ENCODE measurements around the gene DNAJC27.

DNAJC27 gene

GRCh38 chr2:24915796-24916195, 56.0 kb downstream of the DNAJC27 start:
- no peak for ATAC-seq (ENCODE audit: low read depth)
- Mint-ChIP-seq H3K36me3 (no peaks in the 10 kb centered on the region), H3K4me1 (peaks cover 15% of the 10 kb centered on the region), H3K27me3 (no peaks in the 10 kb centered on the region), H3K9me3 (no peaks in the 10 kb centered on the region), H3K4me3 (no peak overlapping the region), H3K27ac (no peak overlapping the region)
- no peak for DNase-seq (ENCODE audit: low spot score in 2 of 2)

- Mint-ChIP-seq H3K4me1 (peaks cover 13% of the 10 kb centered on the region), H3K4me3 (no peak overlapping the region), H3K27ac (no peak overlapping the region), H3K36me3 (no peaks in the 10 kb centered on the region), H3K9me3 (no peaks in the 10 kb centered on the region), H3K27me3 (no peaks in the 10 kb centered on the region)
- ATAC-seq (ENCODE audit: low read depth) (no peak), DNase-seq (ENCODE audit: low spot score in 2 of 2) (no peak)
These were observed 56.6 kb downstream of the DNAJC27 start for GRCh38 chr2:24915175-24915574.

- ATAC-seq (ENCODE audit: low read depth) (no peak), DNase-seq (ENCODE audit: low spot score in 2 of 2) (no peak)
- Mint-ChIP-seq H3K36me3 (peaks cover 1% of the 10 kb centered on the region), H3K27ac (no peak overlapping the region), H3K4me1 (peaks cover 13% of the 10 kb centered on the region), H3K4me3 (no peak overlapping the region), H3K9me3 (no peaks in the 10 kb centered on the region), H3K27me3 (no peaks in the 10 kb centered on the region)
These were observed 57.0 kb downstream of the DNAJC27 start for GRCh38 chr2:24914713-24915112.

GRCh38 chr2:24913911-24914310, 57.8 kb downstream of the DNAJC27 start:
- H3K27me3 Mint-ChIP-seq, result no peaks in the 10 kb centered on the region
- no peak for ATAC-seq (ENCODE audit: low read depth)
- no peaks in the 10 kb centered on the region for H3K9me3 Mint-ChIP-seq
- no peak overlapping the region for H3K27ac Mint-ChIP-seq
- DNase-seq (ENCODE audit: low spot score in 2 of 2), result no peak
- peaks cover 1% of the 10 kb centered on the region for H3K36me3 Mint-ChIP-seq
- H3K4me3 Mint-ChIP-seq, result no peak overlapping the region
- peaks cover 8% of the 10 kb centered on the region for H3K4me1 Mint-ChIP-seq

- H3K4me3 Mint-ChIP-seq, result no peak overlapping the region
- DNase-seq (ENCODE audit: low spot score in 2 of 2) (no peak), ATAC-seq (ENCODE audit: low read depth) (no peak)
- peaks cover 1% of the 10 kb centered on the region for H3K36me3 Mint-ChIP-seq
- H3K4me1 Mint-ChIP-seq, result peaks cover 5% of the 10 kb centered on the region
- no peak overlapping the region for H3K27ac Mint-ChIP-seq
- H3K27me3 Mint-ChIP-seq, result no peaks in the 10 kb centered on the region
- no peaks in the 10 kb centered on the region for H3K9me3 Mint-ChIP-seq
These were observed 58.8 kb downstream of the DNAJC27 start for GRCh38 chr2:24912986-24913385.

GRCh38 chr2:24912523-24912922, 59.2 kb downstream of the DNAJC27 start:
- peaks cover 2% of the 10 kb centered on the region for H3K4me1 Mint-ChIP-seq
- no peak overlapping the region for H3K27ac Mint-ChIP-seq
- DNase-seq (ENCODE audit: low spot score in 2 of 2) (no peak), ATAC-seq (ENCODE audit: low read depth) (no peak)
- no peaks in the 10 kb centered on the region for H3K9me3 Mint-ChIP-seq
- H3K4me3 Mint-ChIP-seq, result no peak overlapping the region
- H3K36me3 Mint-ChIP-seq, result peaks cover 1% of the 10 kb centered on the region
- H3K27me3 Mint-ChIP-seq, result no peaks in the 10 kb centered on the region

- no peak overlapping the region for H3K27ac Mint-ChIP-seq
- DNase-seq (ENCODE audit: low spot score in 2 of 2), result no peak
- no peaks in the 10 kb centered on the region for H3K9me3 Mint-ChIP-seq
- H3K4me1 Mint-ChIP-seq, result no peaks in the 10 kb centered on the region
- ATAC-seq (ENCODE audit: low read depth), result no peak
- no peak overlapping the region for H3K4me3 Mint-ChIP-seq
- no peaks in the 10 kb centered on the region for H3K27me3 Mint-ChIP-seq
- peaks cover 1% of the 10 kb centered on the region for H3K36me3 Mint-ChIP-seq
These were observed 61.5 kb downstream of the DNAJC27 start for GRCh38 chr2:24910245-24910644.

- ATAC-seq (ENCODE audit: low read depth) (no peak), DNase-seq (ENCODE audit: low spot score in 2 of 2) (no peak)
- Mint-ChIP-seq H3K9me3 (no peaks in the 10 kb centered on the region), H3K27ac (no peak overlapping the region), H3K4me3 (no peak overlapping the region), H3K36me3 (peaks cover 1% of the 10 kb centered on the region), H3K27me3 (no peaks in the 10 kb centered on the region), H3K4me1 (no peaks in the 10 kb centered on the region)
These were observed 62.1 kb downstream of the DNAJC27 start for GRCh38 chr2:24909555-24910177.

- ATAC-seq (ENCODE audit: low read depth), result no peak
These were observed 63.3 kb downstream of the DNAJC27 start for GRCh38 chr2:24908461-24908901.

GRCh38 chr2:24907116-24907515, 64.6 kb downstream of the DNAJC27 start:
- no peak for DNase-seq (ENCODE audit: low spot score in 2 of 2)
- no peaks in the 10 kb centered on the region for H3K9me3 Mint-ChIP-seq
- peaks cover 3% of the 10 kb centered on the region for H3K36me3 Mint-ChIP-seq
- no peak for ATAC-seq (ENCODE audit: low read depth)
- H3K27me3 Mint-ChIP-seq, result no peaks in the 10 kb centered on the region
- no peaks in the 10 kb centered on the region for H3K4me1 Mint-ChIP-seq
- no peak overlapping the region for H3K27ac Mint-ChIP-seq
- no peak overlapping the region for H3K4me3 Mint-ChIP-seq

More at GRCh38 chr2:24908461-24908901, 63.3 kb downstream of the DNAJC27 start:
- no peaks in the 10 kb centered on the region for H3K4me1 Mint-ChIP-seq
- H3K27me3 Mint-ChIP-seq, result no peaks in the 10 kb centered on the region
- no peaks in the 10 kb centered on the region for H3K9me3 Mint-ChIP-seq
- no peak overlapping the region for H3K27ac Mint-ChIP-seq
- peaks cover 3% of the 10 kb centered on the region for H3K36me3 Mint-ChIP-seq
- no peak for DNase-seq (ENCODE audit: low spot score in 2 of 2)
- no peak overlapping the region for H3K4me3 Mint-ChIP-seq

- no peaks in the 10 kb centered on the region for H3K4me1 Mint-ChIP-seq
- H3K27ac Mint-ChIP-seq, result no peak overlapping the region
- no peaks in the 10 kb centered on the region for H3K9me3 Mint-ChIP-seq
- H3K4me3 Mint-ChIP-seq, result no peak overlapping the region
- ATAC-seq (ENCODE audit: low read depth) (no peak), DNase-seq (ENCODE audit: low spot score in 2 of 2) (no peak)
- peaks cover 3% of the 10 kb centered on the region for H3K36me3 Mint-ChIP-seq
- no peaks in the 10 kb centered on the region for H3K27me3 Mint-ChIP-seq
These were observed 65.3 kb downstream of the DNAJC27 start for GRCh38 chr2:24906466-24906865.

GRCh38 chr2:24903161-24904103, 68.3 kb downstream of the DNAJC27 start:
- Mint-ChIP-seq H3K4me3 (no peak overlapping the region), H3K27me3 (no peaks in the 10 kb centered on the region), H3K27ac (no peak overlapping the region), H3K9me3 (no peaks in the 10 kb centered on the region), H3K36me3 (peaks cover 1% of the 10 kb centered on the region), H3K4me1 (no peaks in the 10 kb centered on the region)
- ATAC-seq (ENCODE audit: low read depth), result no peak
- DNase-seq (ENCODE audit: low spot score in 2 of 2), result no peak

GRCh38 chr2:24899361-24899910, 72.3 kb downstream of the DNAJC27 start:
- H3K27ac Mint-ChIP-seq, result no peak overlapping the region
- H3K36me3 Mint-ChIP-seq, result peaks cover 22% of the 10 kb centered on the region
- no peak overlapping the region for H3K4me3 Mint-ChIP-seq
- H3K4me1 Mint-ChIP-seq, result no peaks in the 10 kb centered on the region
- H3K9me3 Mint-ChIP-seq, result peaks cover 17% of the 10 kb centered on the region
- DNase-seq (ENCODE audit: low spot score in 2 of 2), result no peak
- ATAC-seq (ENCODE audit: low read depth), result no peak
- no peaks in the 10 kb centered on the region for H3K27me3 Mint-ChIP-seq

Measured in memory B cell (primary cell).